Loucy (cell line): Measurements from ENCODE around the gene MNS1.

ENCODE experiments used
- H2AFZ ChIP-seq: fragments of 200-600 bp; sonication (generic); 2 replicates; pipeline ENCODE4 v1.6.0; 2016; ENCODE audit warnings: antibody characterized with exemption, mild to moderate bottlenecking, low read length, moderate library complexity
- H3F3A ChIP-seq: fragments of 200-600 bp; 2 replicates; pipeline ENCODE4 v1.6.0; 2016; ENCODE audit warnings: antibody characterized with exemption, low read depth, mild to moderate bottlenecking
- H3K27me3 ChIP-seq: fragments of 200-600 bp; sonication (generic); 2 replicates; pipeline ENCODE4 v1.6.1; 2014; ENCODE audit warnings: low read length, mild to moderate bottlenecking; ENCODE audit not compliant: insufficient read depth, poor library complexity, severe bottlenecking
- H3K36me3 ChIP-seq: fragments of 200-600 bp; sonication (generic); 2 replicates; pipeline ENCODE4 v1.6.1; 2016; ENCODE audit warnings: low read length; ENCODE audit not compliant: insufficient read depth
- H3K4me1 ChIP-seq: fragments of 200-600 bp; sonication (generic); 2 replicates; pipeline ENCODE4 v1.5.1; 2014; ENCODE audit warnings: low read length, mild to moderate bottlenecking; ENCODE audit not compliant: insufficient read depth, poor library complexity, severe bottlenecking
- H3K4me2 ChIP-seq: fragments of 200-600 bp; sonication (generic); 2 replicates; pipeline ENCODE4 v1.6.0; 2014; ENCODE audit warnings: antibody characterized with exemption, low read length, low read depth, mild to moderate bottlenecking; ENCODE audit not compliant: poor library complexity, severe bottlenecking
- H3K4me3 ChIP-seq: fragments of 200-600 bp; sonication (generic); 2 replicates; pipeline ENCODE4 v1.5.1; 2014; ENCODE audit warnings: low read length, mild to moderate bottlenecking, mixed read lengths; ENCODE audit not compliant: poor library complexity, severe bottlenecking
- H3K79me2 ChIP-seq: fragments of 200-600 bp; sonication (generic); 2 replicates; pipeline ENCODE4 v1.6.1; 2014; ENCODE audit warnings: low read length; ENCODE audit not compliant: insufficient read depth
- H3K9ac ChIP-seq: fragments of 200-600 bp; sonication (generic); 2 replicates; pipeline ENCODE4 v1.6.0; 2014; ENCODE audit warnings: mild to moderate bottlenecking, low read depth, low read length, moderate library complexity; ENCODE audit not compliant: poor library complexity, severe bottlenecking
- H3K9me2 ChIP-seq: fragments of 200-600 bp; sonication (generic); replicated peaks from 2 replicates; pipeline ENCODE4 v1.6.1; 2016; ENCODE audit warnings: low read depth, low read length, mixed read lengths
- H3K9me3 ChIP-seq: fragments of 200-600 bp; sonication (generic); 2 replicates; pipeline ENCODE4 v1.6.1; 2014; ENCODE audit warnings: mild to moderate bottlenecking, antibody characterized with exemption, low read length, low read depth; ENCODE audit not compliant: insufficient read depth
- H4K20me1 ChIP-seq: fragments of 200-600 bp; sonication (generic); 2 replicates; pipeline ENCODE4 v1.6.0; 2014; ENCODE audit warnings: antibody characterized with exemption, low read length, mild to moderate bottlenecking; ENCODE audit not compliant: insufficient read depth, poor library complexity, severe bottlenecking
- CTCF ChIP-seq: fragments of 200-600 bp; sonication (generic); conservative IDR thresholded peaks from 2 replicates; pipeline ENCODE4 v1.5.1; 2014; ENCODE audit warnings: mild to moderate bottlenecking, antibody characterized with exemption, low read length
- EZH2phosphoT487 ChIP-seq: fragments of 200-600 bp; IDR thresholded peaks from 2 replicates; pipeline ENCODE4 v1.6.1; 2018; ENCODE audit warnings: antibody characterized with exemption, mild to moderate bottlenecking, moderate library complexity, borderline replicate concordance

MNS1 gene

GRCh38 chr15:56495053-56495452, 30.1 kb upstream of the MNS1 start:
- H3K4me1 ChIP-seq, result no peaks in the 10 kb centered on the region
- H3K36me3 ChIP-seq, result no peaks in the 10 kb centered on the region
- H4K20me1 ChIP-seq, result no peaks in the 10 kb centered on the region
- no peaks in the 10 kb centered on the region for H3K9me3 ChIP-seq
- H2AFZ ChIP-seq, result no peak overlapping the region
- TF ChIP-seq CTCF, result no peak
- no peak for TF ChIP-seq EZH2phosphoT487
- H3K27me3 ChIP-seq, result no peaks in the 10 kb centered on the region
- no peak overlapping the region for H3K4me2 ChIP-seq
- no peaks in the 10 kb centered on the region for H3K79me2 ChIP-seq
- H3K9ac ChIP-seq, result no peak overlapping the region
- no peak overlapping the region for H3K4me3 ChIP-seq
- H3F3A ChIP-seq, result no peaks in the 10 kb centered on the region
- no peaks in the 10 kb centered on the region for H3K9me2 ChIP-seq

- Histone ChIP-seq H3K36me3 (no peaks in the 10 kb centered on the region), H3K4me3 (no peak overlapping the region), H3K4me2 (no peak overlapping the region), H3K9me2 (no peaks in the 10 kb centered on the region), H4K20me1 (no peaks in the 10 kb centered on the region), H3K9ac (no peak overlapping the region), H3K4me1 (no peaks in the 10 kb centered on the region), H3K9me3 (no peaks in the 10 kb centered on the region), H3K79me2 (no peaks in the 10 kb centered on the region), H3F3A (no peaks in the 10 kb centered on the region), H2AFZ (no peak overlapping the region), H3K27me3 (no peaks in the 10 kb centered on the region)
- TF ChIP-seq CTCF (no peak), EZH2phosphoT487 (no peak)
Measured at GRCh38 chr15:56492791-56493555, 28.0 kb upstream of the MNS1 start.

- Histone ChIP-seq H3K9me3 (no peaks in the 10 kb centered on the region), H3K79me2 (no peaks in the 10 kb centered on the region), H3K9ac (no peak overlapping the region), H3K4me1 (no peaks in the 10 kb centered on the region), H2AFZ (no peak overlapping the region), H3K36me3 (no peaks in the 10 kb centered on the region), H3K4me3 (no peak overlapping the region), H3K4me2 (no peak overlapping the region), H3F3A (no peaks in the 10 kb centered on the region), H3K9me2 (no peaks in the 10 kb centered on the region), H3K27me3 (no peaks in the 10 kb centered on the region), H4K20me1 (no peaks in the 10 kb centered on the region)
- TF ChIP-seq CTCF (no peak), EZH2phosphoT487 (no peak)
Measured at GRCh38 chr15:56492236-56492635, 27.3 kb upstream of the MNS1 start.
